SKM-1 (cell line): Measurements from ENCODE around the gene TSR3.

ENCODE experiments used
- DNase-seq: peaks from one replicate; lab custom pipeline; 2025; ENCODE audit not compliant: unreplicated experiment; lab: John Stamatoyannopoulos, UW

The TSR3 gene

DNA sequence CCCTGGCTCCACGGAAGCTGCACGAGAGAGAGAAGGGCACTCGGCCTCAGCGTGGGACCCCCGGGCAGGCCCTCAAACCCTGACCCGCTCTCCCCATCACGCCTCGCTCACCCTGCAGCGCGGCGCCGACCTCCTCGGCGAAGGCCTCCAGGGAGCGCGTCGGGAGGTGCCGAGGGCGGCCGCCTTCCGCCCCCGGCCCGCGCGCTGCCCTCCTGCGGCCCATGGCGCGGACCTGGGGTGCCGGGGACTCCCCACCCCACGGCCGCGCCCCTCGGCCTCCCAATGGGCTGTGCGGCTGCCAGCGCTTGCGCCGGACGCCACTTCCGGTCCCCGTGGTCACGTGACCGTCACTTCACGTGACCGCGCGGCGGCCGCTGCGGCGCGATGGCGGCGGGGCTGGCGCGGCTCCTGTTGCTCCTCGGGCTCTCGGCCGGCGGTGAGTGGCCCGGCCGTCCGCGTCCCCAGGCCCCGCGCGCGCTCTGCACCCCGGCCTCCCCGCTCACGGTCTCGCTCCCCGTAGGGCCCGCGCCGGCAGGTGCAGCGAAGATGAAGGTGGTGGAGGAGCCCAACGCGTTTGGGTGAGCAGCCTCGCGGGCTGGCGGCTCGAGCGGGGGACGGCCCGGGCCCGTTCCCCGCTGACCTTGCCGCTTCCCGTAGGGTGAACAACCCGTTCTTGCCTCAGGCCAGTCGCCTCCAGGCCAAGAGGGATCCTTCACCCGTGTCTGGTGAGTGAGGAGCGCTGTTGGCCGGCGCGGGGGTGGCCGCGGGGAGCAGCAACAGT lies at the start of gene TSR3, which contains the start of gene GNPTG:
Gene TSR3, minus strand, starts transcription at position 297 of the 781 bp plus-strand sequence. Its CDS starts 74 bp downstream, at position 223.
Gene GNPTG, plus strand, starts transcription at position 350 of the 781 bp plus-strand sequence. Its CDS starts 35 bp downstream, at position 385.
- DNase-seq = peak; percentile 13

DNA sequence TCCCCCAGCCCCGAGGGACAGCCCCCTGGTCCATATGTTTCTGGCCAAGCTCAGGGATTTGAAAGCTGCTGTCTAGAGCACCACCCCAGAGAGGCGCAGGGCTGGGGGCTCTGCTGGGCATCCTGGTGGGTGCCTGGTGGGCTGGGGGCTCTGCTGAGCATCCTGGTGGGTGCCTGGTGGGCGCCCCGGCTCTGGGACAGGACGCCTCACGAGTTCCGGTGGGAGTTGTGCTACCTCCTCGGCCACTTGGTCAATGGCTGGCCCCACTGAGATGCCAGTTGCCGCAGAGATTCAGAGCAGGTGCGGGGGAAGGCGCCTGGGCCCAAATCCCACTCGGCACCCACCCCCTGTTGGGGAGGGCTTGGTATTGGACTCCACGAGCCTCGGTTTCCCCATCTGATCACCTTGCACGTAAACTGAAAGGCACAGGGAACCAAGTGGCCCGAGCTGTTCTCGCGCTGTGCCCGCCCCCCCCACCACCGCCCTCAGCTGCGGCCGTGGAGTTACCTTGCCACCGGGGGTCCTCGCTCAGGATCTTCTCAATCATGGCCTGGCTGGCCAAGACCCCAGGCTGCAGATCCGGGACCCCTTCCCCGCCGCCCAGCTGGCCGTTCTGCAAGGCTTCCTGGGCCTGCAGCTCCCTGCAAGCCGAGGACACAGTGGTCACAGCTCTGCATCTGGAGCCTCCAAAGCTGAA lies 49.5 kb upstream of the TSR3 start:
- DNase-seq = no peak

DNA sequence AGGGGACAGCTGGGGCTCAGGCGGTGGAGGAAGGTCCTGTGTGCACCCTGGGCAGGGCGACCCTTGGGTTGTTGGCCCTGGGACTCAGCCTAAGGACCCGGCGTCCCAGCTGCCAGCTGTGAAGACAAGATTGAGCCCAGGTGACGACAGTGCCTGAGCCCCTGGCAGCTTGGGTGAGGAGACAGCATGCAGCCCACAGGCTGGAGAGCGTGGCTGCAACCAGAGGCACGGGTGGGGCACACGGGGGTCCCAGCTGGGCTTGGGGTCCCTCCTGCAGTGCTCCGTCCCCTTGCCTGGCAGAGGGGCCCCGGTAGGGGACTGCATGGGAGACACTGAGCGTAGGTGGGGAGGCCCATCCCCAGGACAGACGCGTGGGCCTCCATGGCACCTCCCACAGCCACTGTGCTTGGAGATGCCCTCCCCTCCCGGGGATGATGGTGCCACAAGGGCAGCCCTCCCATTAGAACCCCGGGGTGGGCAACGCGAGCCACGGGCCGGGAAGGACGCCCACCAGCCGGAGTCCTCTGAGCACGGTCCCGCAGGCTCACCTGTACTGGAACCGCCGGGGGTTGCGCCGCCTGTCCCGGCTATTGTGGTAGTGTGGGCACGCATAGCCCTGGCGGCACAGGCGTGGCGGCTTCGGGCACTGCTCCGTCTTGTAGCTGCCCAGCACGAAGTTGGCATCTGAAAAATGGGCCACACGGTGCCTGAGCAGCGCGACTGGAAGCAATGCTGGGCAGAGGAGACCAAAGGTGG lies 47.3 kb upstream of the TSR3 start:
- no peak for DNase-seq

DNA sequence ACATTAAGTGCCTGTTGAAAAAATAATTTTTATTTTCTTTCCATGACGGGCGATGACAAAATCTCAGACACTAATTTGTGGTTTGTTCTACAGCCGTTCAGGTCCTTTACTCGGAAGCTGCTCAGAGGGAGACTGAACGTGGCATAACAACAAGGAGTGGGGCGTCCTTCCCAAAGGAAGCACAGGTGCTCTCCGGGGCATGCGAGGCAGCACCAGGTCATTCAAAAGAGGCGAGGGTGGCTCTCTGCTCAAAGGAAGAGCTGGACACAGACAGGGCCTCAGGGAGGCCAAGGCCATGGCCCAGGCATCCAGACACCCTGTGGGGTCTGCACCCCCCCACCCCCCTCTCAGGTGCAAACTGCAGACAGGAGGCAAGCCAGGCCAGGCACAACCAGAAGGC lies 46.7 kb upstream of the TSR3 start:
- DNase-seq = no peak

DNA sequence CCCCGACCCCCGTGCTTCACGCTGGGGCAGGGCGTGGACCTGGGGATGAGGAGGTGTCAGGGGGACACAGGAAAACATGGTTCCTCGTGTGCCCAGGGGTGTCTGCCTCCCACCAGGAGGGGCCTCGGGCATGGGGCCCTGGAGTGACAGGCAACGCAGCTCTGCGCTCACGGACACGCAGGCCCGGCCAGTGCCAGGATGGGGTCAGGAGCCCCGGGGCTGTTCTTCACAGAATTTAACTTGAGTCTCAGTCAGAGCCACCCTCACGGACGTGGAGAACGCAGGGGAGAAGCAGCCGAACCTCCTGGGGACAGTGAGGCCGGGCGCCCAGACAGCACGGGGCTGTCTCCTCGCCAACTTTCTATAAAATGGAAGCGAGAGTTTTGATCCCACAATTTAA lies 46.1 kb upstream of the TSR3 start:
- DNase-seq = no peak

DNA sequence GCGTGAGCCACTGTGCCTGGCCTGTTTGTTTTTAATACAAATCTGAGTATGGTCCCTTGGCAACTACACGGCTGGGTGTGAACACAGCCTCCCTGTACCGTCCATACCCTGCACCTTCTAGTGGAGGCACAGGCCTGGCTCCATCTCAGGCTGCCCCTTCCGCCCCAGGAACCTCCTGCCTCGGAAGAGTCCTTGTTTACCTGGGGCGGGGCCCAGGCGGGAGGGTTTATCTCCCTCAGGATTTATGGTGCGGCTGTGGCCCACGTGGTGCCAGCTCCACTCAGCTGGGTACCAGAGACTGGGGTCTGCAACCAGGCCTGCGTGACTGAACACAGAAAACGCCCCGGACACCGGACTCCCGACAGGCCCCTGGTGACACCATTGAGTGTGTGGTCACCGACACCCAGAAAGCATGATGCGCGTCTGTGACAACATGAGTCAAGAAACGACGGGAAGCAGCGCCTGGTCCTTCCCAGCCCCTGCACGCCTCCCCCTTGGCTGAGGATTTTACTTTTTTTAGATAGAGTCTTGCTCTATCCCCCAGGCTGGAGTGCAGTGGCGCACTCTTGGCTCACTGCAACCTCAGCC lies 43.9 kb upstream of the TSR3 start:
- DNase-seq = no peak

DNA sequence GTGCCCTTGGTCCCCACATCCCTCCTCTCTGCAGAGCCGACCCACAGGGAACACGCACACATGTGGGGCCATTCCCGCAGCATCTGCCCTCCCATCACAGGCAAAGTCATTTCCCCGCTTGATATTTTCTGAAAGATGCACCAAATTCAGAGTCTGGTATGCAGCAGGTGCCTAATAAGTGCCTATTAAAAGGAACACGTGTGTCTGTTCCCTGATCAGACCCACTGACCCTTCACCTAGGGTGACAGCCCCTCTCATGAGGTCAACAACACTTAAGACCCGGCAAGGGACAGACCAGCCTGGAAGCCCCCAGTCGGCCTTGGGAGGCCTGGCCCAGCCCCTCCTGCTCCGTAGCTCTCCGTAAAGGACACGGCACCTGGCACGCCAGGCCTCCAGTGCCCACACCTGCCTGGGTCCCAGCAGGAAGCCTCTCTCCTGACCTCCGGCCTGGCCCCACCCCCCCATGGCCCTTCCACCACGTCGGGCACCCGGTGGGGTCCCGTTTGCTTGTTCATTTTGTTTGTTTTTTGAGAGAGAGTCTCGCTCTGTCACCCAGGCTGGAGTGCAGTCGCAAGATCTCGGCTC lies 42.8 kb upstream of the TSR3 start:
- no peak for DNase-seq

DNA sequence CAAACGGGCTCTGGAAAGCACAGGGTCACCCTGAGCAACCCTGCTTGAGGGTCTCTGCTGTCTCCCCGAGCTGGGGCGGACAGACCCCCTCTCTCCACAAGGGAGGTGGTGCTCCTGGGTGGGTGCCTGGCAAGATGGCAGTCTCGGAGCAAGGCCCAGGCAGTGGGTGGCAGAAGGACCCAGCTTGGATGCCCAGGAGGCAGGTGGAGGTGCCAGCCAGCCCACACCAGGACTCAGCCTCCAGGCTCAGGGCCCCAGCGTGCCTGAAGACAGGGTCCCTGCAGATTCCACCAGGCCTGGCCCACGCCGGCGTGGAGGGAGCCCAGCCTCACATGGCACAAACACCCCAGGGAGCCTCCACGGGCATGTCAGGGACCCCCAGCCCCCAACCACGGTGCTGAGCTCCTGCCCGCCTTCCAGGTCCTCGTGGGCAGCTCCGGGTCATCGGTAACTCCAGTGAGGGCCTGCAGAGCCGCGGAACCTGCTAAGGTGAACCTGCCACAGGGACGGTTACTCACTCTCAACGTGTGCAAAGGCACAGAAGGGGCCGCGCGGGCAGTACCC lies 42.0 kb upstream of the TSR3 start:
- DNase-seq = no peak

DNA sequence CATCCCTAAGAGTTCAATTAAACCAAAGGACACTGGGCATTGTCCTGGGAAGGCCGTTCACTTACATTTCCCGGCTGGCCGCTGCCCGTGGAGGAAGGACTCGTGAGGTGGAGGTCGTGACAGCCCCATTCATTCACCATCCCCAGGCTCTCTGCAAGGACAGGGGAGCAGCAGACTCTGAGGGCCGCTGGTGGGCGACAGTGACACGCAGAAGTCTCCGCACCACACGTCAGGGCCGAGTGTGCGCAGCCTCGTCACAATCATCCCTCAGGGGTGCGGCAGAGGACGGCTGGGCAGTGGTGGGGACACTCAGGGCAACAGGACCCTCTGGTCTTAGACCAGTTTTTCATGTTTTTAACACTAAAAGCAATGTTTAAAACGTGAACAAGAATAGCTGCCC lies 41.1 kb upstream of the TSR3 start:
- DNase-seq = no peak

DNA sequence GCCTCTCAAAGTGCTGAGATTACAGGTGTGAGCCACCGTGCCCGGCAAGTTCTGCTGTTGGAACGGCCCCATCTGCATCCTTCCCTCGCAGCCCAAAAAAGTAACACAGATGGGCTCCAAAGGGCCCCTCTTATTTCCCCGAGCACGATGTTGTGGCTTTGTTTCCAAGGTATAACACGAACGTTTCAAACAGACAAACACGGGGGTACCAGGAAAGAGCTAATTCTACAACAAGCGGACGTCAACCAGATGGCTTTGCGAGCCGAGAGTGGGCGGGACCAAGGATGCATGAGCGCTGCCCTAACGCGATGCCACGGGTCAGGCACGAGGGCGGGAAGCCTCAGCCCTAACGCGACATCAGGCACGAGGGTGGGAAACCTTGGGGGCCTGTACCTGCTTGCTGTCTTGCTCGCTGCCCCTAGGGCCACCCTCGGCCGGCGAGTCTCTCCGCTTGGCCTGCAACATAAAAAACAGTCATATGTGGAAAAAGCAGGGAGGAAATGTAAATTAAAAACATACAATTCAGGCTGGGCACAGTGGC lies 38.6 kb upstream of the TSR3 start:
- no peak for DNase-seq

DNA sequence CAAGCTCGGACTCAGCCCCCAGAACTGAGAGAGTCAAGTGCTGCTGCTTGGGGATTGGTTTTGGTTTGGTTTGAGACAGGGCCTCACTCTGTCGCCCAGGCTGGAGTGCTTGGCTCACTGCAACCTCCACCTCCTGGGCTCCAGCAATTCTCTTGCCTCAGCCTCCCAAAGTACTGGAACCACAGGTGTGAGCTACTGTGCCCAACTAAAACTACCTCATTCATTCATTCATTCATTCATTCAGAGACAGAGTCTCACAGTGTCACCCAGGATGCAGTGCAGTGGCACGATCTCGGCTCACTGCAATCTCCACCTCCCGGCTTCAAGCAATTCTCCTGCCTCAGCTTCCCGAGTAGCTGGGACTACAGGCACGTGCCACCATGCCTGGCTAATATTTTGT lies 38.1 kb upstream of the TSR3 start:
- no peak for DNase-seq

DNA sequence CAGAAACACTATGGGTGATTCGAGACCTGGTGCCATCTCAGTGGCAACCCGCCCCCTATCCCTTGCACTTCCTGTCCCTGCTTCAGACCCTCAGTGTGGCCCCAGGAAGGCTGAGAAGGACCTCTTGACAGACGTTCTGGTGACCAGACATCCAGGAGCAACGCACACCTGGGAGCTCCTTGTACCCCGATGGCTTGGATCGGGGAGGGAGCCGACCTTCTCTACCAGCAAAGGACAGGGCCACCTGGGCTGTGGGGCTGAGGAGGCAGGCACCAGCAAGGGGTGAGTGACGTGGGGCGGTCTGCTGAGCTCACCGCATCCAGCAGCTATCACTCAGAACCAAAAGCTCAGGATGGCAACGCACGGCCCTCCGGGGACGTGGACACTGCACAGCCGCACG lies 35.7 kb upstream of the TSR3 start:
- DNase-seq = no peak

DNA sequence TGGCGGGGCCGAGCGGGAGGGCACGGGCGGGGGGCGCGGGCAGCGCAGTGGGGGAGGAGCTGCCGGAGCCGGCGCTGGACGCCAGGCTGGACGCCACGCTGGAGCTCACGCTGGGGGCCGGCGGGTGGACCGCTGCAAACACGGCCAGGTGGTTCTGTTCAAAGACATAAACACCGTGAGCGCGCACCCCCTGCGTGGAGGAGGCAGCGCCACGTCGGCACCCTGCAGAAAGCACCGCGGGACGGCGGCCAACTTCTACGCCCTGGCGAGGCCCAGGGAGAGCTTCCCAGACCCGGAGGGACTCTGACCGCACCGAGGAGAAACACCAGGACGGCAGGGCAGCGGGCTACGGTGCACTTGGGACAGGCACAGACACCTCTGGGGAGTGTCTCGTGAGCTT lies 33.6 kb upstream of the TSR3 start:
- DNase-seq = no peak

DNA sequence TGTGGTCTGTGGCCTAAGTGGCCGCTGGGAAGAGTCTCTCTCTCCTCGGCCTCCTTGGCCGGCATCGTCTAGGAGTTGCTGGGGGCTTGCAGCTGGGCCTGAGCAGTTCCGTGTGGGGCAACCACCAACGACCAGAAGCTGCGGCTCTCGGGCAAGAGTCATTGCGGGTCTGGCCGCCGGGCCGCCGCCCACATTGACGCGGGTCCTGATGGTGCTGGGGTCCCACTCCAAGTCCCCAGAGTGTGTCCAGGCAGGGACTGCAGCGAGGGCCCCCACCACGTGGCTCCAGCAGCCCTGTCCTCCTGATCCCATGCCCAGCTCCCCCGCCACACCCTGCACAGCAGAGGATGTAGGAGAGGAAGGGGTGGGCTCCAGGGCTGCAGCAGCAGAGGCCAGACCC lies 31.9 kb upstream of the TSR3 start:
- DNase-seq = no peak

DNA sequence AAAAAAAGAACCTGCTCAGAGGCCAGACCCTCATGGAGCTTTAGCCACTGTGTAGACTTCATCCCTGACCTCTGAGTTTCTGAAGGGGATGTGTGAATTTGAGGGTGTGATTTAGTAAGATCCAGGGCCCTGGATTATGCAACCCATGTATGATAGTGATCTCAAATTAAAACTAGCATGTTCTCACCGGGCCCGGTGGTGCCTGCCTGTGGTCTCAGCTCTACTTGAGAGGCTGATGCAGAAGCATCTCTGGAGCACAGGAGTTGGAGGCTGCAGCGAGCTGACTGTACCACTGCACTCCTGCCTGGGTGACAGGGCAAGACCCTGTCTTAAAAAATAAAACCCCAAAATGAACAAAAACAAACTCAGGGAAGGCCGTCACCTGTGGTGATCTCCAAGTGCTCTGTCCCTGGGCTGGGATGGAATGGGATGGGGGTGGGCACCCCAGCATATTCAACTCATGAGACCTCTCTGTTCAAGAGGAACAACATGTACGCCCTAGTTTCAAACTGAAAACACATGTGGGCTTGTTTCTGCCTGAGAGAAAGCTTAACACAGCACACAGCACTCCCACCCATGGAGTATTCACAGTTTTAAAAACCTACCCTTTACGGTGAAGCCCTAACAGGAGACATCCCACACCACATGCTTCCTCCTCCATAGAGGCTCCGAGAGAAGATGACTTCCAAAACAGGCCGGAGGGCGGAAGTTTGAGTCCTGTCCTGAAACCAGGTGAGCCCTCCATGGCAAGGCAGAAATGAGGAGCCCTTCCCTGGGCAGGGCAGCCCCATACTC lies 30.1 kb upstream of the TSR3 start:
- no peak for DNase-seq

DNA sequence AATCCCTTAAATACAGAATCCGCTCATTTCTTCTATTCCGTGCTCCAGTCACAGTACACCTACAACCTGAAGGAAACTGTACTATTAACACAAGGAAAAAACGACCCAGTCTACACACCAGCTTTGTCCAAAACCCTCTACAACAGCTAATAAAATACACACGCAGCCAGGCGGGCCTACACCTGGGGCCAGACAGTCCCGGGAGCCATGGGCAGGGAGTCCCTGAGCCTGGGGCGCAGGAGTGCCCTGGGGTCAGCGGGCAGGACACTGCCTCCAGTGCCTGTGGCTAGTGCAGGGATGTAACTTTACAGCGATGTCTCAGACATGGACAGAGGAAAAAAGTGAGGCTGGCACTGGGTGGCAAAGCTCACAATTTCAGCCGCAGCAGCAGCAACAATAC lies 28.5 kb upstream of the TSR3 start:
- DNase-seq = no peak

DNA sequence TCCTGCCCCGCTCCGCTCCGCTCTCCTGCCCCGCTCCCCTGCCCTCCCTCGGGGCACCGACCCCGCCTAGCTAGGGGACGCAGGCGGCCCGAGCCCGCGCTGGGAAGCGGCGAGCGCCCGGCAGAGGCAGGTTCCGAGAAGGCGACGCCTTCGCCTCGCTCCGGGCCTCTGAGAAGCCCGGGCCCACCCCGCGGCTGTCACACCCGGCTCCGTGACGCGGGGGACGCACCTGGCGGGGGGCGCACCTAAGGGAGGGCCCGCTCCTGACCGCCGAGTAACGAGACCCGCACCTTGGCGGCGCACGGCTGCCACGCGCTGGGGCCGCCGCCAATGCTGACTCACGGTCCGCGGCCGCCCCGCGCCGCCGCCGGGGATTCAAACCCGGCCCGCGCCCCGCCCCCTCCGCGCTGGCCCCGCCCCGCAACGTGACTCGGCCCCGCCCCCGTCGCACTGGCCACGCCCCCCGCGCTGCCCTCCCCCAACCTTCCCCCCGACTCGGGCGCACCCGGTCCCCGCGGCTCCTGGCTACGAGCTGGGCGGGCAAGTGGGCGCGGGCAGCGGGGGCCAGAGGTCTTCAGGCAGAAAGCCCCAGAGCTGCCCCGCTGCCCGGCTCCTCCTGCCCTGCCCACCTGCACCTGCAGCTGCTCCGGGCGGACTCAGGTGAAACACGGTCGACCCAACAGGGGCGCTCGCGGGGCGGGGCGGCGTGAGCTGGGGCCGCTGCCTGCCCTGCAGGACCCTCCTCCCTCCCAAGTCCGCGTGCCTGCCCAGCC lies 27.8 kb upstream of the TSR3 start:
- peak; percentile 36 for DNase-seq

DNA sequence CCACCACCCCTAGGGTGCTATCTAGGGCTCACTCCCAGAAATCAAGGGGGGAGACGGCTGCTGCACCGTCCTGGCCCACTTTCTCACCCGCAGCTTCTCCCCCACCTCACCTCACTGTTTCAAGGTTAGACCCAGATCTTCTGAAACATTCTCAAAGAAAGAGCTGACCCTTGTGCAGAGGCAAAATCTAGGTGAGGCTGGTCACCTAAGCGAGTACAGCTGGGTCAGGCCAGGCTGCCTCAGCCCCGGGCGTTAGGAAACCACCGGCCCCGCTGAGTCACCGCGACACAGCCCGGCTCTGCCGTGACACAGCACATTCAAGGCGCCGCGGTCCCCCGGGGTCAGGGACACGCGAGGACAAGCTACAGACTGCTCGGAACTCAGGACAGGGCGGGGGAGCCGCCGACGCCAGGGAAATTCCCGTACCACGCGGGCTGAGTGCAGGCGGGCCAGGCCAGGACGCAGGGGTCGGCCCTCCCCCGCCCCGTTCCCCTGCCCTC lies 27.2 kb upstream of the TSR3 start:
- DNase-seq = peak; percentile 22
